ENCODE measurements around the gene ZNF862.

Gene ZNF862

GRCh38 chr7:149811831-149812490, 26.2 kb upstream of the ZNF862 start:
- DNase-seq, result no peak

GRCh38 chr7:149813254-149814035, 24.7 kb upstream of the ZNF862 start:
- DNase-seq, result no peak

- no peak for DNase-seq
Observed at GRCh38 chr7:149814494-149814893, 23.7 kb upstream of the ZNF862 start.

GRCh38 chr7:149815121-149815520, 23.1 kb upstream of the ZNF862 start:
- DNase-seq, result no peak

- no peak for DNase-seq
Observed at GRCh38 chr7:149815661-149816266, 22.4 kb upstream of the ZNF862 start.

DNA sequence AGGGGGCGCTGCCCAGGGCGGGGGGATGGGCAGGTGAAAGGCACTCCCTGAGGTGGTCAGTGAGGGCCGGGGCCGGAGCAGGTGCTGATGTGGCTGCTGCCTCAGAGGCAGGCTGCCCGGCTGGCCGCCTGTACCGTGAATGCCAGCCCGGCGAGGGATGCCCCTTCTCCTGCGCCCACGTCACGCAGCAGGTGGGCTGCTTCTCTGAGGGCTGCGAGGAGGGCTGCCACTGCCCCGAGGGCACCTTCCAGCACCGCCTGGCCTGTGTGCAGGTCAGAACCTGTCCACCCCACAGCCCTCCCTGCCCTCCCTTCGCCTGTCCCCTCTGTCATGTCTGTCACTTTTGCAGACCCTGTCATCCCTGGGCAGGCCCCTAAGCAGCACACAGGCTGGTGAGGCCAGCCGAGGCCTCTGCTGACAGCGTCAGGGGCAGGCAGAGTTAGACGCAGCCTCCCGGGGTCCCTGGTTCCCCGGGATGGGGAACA, 21.9 kb upstream of the ZNF862 start:
- DNase-seq, result no peak

DNA sequence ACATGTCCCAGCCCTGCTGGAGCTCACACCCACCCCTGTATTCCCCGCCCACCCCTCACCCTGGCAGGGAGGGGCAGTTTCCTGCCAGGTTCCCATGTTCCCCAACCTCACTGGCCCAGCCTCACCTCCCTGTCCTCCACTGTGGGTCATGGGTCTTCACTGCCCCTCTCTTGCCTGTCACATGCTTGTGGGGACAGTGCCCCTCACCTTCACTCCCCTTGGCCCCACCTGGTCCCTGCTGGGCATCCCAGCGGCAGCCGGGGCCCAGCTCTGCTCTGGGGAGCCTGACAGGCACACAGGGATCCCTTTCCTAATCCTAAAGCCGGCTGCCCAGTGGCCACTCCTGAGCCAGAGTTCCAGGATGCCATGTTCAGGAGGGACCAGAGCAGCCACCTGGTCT, 21.4 kb upstream of the ZNF862 start:
- no peak for DNase-seq

- DNase-seq, result no peak
Observed at GRCh38 chr7:149817301-149817771, 20.8 kb upstream of the ZNF862 start.

DNA sequence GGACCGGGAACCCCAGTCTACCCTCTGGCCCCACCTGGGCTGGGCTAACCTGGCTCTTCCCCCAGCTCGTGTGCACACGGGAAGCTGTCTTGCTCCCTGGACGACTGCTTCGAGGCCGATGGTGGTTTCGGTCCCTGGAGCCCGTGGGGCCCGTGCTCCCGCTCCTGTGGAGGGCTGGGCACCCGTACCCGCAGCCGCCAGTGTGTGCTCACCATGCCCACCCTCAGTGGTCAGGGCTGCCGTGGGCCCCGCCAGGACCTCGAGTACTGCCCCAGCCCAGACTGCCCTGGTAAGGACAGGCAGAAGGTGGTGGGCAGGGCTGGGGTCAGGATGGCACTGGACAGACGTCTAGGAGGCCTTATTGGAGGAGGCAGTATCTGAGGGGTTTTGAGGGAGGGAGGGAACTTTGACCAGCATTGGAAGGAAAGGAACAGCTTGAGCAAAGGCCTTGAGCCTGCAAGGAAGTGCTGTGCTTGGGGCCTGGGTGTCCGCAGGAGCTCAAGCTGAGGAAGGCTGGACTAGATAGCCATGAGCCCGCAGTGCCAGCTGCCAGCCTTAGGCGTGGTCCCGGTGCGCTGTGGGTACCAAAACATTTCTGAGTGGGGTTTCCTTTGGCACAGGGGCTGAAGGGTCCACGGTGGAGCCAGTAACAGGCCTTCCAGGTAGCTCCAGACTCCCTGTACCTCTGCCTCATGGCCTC, 20.2 kb upstream of the ZNF862 start:
- no peak for DNase-seq

GRCh38 chr7:149818536-149818840, 19.7 kb upstream of the ZNF862 start:
- DNase-seq, result no peak

DNA sequence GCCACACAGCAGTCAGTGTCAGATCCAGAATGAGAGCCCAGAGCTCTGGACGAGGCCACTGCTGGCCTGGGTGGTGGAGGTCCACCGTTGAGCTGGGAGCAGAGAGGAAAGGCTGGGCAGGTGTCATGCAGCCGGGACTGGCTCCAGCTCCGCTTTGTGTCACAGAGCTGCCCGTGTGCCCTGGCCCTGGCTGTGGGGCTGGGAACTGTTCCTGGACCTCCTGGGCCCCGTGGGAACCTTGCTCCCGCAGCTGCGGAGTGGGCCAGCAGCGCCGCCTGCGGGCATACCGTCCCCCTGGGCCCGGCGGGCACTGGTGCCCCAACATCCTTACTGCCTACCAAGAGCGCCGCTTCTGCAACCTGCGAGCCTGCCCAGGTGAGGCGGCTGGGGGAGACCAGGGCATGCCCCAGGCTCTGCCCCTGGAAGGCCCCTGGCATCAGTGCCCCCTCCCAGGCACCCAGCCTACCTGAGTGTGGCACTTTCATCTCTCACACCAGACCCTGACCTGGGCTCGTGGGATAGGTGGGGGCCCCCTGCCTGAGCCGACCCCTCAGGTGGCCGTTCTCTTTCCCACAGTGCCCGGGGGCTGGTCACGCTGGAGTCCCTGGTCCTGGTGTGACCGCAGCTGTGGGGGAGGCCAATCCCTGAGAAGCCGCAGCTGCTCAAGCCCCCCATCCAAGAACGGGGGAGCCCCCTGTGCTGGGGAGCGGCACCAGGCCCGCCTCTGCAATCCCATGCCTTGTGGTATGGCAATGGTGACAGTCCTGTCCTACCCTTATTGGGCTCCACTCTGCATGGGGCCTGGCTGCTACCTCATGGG, 18.8 kb upstream of the ZNF862 start:
- no peak for DNase-seq

GRCh38 chr7:149819961-149820340, 18.2 kb upstream of the ZNF862 start:
- no peak for DNase-seq

GRCh38 chr7:149820622-149821190, 17.5 kb upstream of the ZNF862 start:
- DNase-seq, result no peak

GRCh38 chr7:149821191-149822148, 16.7 kb upstream of the ZNF862 start:
- DNase-seq, result no peak

DNA sequence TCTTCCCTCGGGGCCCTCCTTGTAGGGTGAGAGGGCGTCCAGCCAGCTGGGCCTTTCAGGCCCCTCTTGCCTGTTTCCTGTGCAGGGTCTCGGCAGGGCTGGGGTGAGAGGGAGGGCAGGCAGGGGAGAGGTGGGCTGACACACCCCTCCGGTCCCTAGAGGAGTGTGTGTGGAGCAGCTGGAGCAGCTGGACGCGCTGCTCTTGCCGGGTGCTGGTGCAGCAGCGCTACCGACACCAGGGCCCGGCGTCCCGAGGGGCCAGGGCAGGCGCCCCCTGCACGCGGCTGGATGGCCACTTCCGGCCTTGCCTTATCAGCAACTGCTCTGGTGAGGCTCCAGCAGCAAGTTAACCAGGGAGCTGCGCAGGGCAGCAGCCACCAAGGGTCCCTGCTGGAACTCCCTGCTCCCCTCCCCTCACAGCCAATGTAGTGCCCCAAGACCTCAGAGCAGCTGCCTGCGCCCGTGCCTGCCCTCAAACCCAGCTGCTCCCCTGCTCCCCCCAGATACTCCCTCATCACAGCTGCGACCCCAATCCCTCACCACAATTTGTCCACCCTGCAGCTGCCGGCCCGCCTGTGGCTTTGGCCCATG, 15.7 kb upstream of the ZNF862 start:
- no peak for DNase-seq

GRCh38 chr7:149823191-149823630, 15.0 kb upstream of the ZNF862 start:
- no peak for DNase-seq

DNA sequence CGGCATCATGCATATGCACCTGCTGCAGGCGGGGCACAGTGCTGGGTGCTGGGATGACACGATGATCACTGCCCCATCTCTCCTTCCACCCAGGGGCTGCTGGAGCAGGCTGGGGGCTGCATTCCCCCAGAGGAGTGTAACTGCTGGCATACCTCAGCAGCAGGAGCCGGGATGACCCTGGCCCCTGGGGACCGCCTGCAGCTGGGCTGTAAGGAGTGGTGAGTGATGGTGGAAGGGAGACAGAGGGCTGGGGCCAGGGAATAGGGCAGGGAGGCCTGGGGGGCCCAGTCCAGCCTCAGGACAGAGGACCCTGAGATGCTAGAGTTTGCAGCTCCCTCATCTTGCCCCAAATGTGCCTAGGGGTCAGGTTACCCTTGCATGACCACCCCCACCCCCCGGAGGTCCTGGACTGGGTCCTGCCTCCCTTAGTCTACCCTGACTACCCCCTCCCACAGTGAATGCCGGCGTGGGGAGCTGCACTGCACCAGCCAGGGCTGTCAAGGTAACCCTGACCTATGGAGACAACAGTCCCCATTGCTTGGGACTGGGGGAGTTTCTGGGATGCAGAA, 14.5 kb upstream of the ZNF862 start:
- no peak for DNase-seq

DNA sequence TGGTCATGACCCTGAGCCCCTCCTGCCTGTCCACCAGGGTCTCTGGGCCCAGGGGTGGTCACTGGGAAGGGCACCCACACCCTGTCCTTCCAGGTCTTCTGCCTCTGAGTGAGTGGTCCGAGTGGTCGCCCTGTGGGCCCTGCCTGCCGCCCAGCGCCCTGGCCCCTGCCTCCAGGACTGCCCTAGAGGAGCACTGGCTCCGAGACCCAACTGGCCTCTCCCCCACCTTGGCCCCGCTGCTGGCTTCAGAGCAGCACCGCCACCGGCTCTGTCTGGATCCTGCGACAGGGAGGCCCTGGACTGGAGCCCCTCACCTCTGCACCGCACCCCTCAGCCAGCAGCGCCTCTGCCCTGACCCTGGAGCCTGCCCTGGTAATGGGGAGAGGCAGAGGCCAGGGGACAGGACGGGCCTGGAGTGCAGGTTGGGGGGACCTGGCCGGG, 13.9 kb upstream of the ZNF862 start:
- no peak for DNase-seq

DNA sequence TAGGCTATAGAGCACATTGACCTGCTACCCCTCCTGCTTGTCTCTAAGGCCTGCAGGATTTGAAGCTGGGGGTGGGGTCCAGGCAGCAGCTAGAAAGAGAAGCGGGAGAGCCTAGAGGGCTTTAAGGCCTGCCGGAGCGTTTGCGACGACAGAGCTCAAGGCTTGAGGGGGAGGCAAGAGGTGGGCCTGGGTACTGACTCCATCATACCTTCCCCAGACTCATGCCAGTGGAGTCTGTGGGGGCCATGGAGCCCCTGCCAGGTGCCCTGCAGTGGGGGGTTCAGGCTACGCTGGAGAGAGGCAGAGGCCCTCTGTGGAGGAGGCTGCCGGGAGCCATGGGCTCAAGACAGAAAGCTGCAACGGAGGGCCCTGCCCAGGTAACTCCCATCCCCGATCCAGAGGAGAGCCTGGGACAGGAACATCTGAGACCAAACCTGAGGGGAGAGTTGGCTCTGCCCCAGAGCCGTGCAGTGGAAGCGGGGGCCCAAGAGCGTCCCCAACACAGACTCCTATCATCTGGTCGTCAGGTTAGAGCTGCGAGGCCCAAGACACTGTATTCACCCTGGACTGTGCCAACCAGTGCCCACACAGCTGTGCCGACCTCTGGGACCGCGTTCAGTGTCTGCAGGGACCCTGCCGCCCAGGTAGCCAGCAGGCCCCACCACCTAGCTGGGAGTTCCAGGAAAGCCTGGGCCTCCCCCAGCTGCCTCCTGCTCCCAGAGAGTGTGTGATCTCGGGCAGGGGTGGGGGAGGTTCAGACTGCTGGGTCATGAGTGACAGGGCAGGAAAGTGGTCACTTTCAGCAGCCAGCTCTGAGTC, 13.2 kb upstream of the ZNF862 start:
- DNase-seq, result no peak
